ENCODE results near the gene CDC25A.

The CDC25A gene

DNA sequence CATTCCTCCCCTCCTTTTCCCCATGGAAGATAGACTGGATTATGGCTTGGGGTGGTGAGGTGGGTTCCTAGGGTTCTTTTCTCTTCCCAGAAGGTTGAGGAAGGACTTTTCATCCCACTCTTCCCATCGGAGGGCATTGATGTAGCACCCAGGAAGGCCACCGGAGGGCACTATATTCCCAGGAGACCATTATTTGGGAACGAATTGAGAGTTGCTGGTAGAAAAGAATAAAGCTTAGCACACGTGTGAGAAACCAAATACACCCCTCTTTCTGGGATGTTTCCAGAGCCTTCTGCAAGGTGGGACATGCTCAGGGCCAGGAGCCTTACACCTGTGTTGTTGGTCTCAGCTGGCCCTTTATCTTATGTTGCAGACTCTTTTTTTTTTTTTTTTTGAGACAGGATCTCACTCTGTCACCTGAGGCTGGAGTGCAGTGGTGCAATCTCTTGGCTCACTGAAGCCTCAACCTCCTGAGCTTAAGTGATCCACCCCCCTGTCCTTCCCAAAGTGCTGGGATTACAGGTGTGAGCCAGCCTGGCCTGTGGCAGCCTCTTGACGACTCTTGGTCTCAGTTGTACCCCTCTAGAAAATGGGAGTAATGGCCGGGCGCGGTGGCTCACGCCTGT, 6.3 kb upstream of the CDC25A start:
- DNase-seq (ENCODE audit: low spot score), result peak; percentile 85

DNA sequence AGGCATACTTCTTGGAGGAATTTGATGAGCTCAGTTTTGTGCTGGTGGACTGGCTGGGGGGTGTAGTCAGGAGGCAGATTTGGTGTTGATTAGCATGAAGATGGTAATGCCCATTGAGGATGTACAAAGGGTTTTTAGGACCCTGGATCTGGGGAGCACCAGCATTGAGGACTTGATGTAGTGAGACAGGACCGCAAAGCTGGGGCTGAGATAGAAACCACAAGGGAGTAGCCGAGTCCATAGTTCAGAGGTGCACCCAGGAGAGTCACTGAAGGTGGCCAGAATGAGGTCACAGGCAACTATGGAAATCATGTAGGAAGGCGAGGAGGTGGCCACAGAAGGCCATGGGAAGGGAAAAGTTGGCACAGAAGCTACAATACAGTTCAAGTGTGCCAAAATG, 2.7 kb upstream of the CDC25A start:
- no peak for DNase-seq (ENCODE audit: low spot score)

DNA sequence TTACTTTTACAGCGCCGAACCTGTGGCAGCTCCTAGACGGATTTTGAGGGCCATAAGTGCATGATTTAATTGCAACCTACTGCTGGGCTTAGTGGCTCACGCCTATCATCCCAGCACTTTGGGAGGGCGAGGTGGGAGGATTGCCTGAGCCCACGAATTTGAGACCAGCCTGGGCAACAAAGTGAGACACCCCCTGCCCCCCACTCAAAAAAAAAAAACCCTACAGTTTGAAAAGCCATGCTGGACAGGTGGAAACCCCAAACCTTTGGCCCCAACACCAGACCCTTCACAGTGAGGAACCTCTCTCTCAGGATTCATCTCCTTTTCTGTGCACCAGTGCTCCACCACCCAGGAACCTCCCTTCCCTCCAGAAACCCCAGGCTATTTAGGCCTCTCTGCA, 1.1 kb upstream of the CDC25A start:
- DNase-seq (ENCODE audit: low spot score), result no peak

DNA sequence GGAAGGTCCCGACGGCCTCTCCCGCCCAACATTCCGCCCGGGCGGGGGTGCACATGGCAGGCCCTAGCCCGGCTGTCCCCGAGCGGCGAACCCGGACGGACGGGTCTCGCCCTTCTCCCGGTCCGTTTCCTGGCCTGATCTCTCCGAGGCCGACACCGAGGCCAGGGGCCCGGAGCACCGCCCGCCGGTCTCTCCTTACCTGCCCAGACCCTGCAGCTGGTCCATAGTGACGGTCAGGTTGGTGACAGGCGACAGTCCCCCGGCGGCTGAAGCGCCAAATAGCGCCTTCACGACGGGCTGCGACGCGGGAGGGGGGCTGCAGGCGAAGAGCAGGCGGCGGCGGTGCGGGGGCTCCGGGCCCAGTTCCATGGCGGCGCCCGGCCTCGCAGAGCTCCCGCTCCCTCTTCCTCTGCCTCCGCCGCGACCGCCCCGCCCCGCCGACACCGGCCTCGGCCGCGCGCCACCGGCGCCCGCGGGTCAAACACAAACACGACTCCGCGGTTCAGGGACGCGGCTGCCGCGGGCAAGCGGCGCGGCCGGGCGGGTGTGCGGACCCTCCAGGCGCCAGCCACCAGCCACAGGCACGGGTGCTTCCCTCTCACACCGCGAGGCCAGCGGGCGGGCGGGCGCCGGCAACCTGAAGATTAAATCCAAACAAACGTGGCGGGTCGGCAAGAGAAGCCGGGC, 495 bp downstream of the CDC25A start:
- peak; percentile 39 for DNase-seq (ENCODE audit: low spot score)

DNA sequence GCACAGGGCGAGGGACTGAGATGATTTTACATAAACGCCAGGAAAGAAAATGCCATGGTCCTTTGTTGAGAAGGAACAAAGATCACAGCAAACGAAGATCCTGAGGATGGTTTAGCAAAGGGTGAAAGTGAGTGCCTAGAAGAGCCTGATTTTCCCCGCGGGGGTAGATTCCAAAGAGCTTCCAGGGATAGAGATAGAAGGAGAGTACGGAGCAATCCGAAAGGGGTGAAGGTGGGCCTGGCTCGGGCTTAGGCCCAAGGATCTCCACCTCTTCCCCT, 977 bp downstream of the CDC25A start:
- no peak for DNase-seq (ENCODE audit: low spot score)

DNA sequence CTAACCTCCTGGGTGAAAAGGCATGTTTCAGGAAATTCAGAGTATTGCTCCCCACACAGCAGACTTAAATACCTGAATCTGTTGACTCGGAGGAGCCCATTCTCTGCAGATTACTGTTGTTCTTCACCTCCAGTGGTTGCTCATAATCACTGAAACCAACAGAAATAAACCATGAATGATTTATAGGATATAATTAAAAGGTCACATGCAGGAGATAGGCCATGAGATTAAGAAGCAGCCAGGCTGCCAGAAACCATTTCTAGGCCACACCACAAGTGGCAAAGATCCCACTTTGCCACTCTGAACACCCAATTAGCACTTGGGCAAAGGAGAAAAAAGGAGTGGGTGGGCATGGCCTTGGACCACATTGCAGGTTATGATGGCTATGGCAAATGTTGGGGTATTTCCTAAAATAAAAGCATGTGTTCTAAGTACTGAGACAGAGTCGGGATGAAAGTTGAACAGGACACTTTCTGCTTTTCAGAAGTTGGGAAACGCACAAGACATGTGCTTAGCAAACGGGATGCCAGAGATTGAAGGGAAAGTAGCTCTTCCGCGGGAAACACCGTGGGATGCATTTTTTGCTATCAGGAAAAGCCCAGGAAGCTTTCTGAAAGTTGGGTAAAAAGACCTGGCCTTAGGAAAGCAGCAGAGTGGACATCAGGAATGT, 1.5 kb downstream of the CDC25A start:
- DNase-seq (ENCODE audit: low spot score), result no peak

DNA sequence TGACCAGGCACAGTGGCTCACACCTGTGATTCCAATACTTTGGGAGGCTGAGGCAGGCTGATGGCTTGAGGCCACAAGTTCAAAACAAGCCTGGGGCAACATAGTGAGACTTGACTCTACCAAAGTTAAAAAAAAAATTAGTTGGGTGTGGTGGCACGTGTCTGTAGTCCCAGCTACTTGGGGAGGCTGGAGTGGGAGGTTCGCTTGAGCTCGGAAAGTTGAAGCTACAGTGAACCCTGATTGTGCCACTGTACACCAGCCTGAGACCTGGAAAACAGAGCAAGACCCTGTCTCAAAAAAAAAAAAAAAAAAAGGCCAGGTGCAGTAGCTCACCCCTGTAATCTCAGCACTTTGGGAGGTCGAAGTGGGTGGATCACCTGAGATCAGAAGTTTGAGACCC, 3.1 kb downstream of the CDC25A start:
- no peak for DNase-seq (ENCODE audit: low spot score)

DNA sequence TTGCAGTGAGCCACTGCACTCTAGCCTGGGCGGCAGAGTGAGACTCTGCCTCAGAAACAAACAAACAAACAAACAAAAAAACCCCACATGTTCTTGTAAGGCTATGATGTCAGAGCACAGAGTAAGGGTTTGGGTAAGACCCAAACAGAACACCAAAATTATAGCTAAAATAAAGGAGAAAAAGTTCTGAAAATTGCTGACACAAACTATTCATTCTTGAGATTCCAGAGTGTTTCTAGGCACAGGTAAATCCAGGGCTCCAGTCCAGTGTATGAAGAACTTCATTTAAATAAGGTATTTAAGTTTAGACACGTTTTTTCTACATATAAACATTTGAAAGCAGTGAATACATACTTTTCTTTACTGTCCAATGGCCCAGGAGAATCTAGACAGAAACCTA, 3.9 kb downstream of the CDC25A start:
- no peak for DNase-seq (ENCODE audit: low spot score)

DNA sequence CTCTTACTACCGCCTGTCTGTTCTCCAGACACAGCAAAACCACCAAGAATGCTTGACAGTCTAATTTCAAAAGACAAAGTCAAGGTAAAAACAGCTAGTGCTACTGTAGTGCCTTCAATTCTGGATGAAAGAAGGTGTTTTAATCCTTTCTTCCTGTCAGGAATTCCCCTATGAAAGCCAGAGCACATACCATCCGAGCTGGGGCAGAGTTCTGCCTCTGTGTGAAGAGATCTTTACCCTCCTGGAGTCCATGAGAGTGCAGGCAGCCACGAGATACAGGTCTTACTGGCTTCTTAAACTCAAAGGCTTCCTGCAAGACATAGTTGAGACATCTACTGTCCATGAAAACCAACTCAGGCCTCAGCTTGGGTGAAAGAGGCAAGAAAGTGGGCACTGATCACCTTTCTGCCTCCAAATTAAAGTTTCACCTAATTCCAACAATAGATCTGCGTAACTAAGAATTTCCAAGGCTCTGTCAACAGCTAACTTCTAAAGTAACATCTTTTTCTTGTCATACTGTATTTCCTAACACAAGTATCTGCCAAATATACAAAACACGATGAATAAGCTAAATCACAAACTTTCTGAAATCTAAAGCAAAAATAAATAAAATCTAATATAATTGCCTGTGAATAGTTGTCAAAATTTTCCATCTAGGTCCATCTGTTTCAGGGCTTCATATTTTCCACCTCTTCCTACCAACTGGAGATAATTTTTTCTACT, 7.5 kb downstream of the CDC25A start:
- no peak for DNase-seq (ENCODE audit: low spot score)

DNA sequence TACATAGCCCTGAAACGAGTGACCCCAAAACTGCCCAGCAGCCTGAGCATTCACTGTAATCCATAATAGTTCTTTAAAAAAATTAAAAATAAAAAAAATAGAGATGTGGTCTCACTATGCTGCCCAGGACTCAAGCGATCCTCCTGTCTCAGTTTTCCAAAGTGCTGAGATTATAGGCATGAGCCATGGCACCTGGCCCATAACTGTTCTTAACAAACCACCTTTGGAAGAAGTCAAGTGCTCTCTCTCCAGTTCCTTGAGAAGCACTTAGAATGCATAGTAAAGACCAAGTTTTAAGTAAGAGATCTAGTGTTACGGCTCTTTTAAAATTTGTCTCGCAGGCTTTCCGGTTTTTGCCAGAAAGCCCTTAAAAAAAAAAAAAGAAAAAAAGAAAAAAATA, 8.2 kb downstream of the CDC25A start:
- DNase-seq (ENCODE audit: low spot score), result no peak

DNA sequence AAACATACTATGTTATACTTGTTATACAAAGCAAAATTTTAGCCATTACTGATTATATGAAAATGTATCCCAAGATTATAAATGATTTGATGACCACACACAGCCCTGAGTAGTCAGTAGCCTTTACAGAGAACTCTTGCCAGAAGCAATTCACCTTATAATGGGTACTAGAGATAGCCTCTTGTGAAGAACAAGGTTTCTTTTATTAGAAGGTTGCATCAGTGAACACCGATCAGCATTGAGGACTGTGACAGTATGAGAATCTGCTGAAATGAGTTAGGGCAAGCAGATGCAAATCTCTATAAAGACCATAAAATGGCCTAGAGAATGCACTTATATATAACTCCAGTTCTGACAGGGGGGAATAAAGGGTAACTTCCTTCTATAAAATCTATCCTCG, 10.1 kb downstream of the CDC25A start:
- no peak for DNase-seq (ENCODE audit: low spot score)

DNA sequence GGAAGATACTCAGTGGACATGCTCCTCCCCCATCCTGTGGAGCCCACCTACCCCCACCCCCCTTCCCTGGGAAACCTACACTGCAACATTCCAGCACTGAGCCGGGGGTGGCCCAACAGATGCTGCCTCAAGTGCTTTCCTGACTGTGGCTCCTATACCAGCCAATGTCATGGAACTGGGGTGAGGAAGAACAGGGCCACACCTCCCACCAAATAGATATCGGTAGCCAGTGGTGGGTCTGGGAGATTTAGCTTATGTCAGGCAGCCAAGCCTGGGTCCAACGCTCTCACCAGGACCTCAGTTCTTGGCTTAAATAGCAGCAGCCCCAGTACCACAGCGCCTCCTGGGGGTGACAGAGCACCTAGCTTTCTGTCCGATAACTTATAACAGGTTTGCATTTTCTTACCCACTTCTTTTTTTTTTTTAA, 30.3 kb downstream of the CDC25A start:
- peak; percentile 80 for DNase-seq (ENCODE audit: low spot score)

DNA sequence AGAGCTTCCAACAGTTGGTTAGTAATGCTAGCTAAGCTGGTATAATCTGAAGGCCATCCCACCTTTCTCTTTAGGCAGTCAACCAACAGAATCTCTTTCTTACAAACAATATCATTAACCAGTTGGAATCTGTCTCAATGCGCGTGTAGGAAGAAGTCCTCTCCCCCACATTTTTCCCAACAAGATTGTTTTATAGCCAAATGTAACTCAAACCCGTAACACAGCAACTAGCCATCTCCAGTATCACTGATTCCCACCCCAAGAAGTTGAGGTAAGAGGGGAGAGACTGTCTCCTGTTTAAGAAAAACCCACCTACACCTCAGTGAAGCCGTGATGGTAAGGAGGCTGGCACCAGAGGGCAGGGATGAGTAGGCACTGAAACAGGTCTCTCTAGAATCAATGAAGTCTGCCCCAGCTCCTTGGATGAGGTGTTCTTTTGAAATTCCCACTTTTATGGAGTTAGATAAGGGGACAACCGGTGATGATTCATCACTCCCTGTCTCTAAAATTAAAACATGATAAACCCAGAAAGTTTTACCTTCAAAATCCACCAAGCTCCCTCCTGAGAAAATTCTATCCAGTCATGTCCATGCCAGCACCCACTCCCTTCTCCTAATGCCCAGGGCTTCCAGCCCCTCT, 30.9 kb downstream of the CDC25A start:
- DNase-seq (ENCODE audit: low spot score), result no peak

DNA sequence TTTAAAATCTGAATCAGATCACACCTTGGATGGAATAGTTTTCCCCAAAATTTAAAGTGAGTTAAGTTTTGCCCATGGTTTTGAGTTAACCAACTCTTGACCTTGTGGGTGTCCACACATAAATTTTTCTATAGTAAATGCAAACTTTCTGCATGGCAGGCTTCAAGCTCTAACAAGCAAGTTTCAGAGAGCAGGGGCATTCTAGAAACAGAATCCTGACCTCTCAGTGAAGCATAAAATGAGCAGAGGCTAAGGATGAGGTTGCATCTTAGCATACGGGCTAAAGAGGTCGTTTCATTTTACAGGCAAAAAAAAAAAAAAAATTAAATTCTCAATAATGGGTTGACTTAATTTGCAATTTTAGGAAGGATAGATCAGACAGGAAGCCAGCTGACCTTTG, 32.1 kb downstream of the CDC25A start:
- DNase-seq (ENCODE audit: low spot score), result no peak

DNA sequence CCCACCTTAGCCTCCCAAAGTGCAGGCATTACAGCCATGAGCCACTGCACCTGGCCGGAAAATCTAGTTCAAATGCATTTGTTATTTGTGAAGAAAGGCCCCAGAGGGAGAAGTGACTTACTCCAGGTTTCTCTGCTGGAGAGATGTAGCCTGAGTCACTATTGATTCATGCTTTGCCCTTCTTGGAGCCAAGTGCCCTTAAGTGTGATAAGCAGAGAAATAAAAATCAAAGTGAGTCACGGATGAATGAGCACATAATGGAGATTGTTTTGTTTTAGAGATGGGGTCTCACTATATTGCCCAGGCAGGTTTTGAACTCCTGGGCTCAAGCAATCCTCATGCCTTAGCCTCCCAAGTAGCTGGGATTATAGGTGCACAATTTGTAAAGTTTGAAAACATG, 33.1 kb downstream of the CDC25A start:
- no peak for DNase-seq (ENCODE audit: low spot score)

DNA sequence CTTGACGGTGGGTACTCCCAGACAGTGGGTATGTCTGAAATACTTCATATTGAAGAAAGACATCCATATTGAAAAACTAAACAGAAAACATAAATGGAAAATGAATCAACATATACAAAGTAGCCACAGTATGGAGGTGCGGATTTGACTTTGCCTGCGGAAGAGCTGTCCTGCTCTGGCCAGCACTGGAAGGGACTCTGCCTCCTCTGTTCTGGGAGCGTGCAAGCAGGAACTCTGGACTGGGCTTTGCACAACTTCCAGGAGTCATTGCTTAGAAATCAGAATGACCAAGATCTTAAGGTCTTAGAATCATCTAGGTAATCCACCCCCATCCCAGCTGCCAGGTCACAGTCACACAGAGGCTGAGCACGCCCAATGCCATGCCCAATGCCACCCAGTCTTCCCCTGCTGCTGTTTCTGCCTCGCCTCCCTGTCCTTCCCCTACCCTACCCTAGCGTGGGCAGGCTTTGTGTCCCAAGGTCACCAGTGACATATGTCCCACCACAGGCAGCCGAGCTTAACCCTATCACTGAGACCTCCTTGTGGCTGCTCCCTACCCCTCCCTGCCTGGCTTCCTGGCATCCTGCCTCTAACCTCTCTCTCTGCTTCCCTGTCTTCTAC, 36.3 kb downstream of the CDC25A start:
- no peak for DNase-seq (ENCODE audit: low spot score)

DNA sequence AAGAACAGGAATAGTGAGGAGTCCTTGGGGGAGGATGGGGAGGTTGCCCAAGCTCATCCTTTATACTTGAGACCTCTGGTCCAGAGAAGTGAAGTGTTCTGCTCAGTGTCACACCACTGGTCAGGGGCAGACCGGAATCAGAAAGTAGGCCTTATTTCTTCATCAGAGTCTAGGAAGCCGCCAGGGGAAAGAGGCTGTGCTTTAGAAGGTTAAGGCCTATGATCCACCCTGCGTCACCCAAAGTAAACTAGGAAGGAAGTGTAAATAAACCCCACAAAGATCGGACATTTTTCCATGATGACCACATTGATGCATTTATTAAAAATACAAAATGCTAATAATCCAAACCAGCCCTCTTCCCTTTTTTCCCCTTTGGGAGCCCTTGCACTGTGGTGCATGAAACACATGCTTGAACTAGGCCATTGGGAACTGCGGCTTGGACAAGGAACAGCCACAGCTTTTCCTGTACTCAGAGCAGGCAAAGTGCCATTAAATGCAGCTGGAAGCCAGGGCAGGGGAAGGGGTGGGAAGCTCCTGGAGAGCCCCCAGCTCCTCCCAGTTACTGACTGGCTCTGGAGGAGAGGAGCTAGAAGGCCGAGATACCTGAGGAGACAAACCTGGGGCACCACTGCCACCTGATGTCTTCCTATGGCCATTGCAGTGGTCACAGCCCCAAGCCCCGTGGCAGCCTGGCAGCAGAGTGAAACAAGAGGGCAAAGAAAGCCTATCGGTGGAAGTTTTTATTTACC, 37.0 kb downstream of the CDC25A start:
- DNase-seq (ENCODE audit: low spot score), result peak; percentile 87

DNA sequence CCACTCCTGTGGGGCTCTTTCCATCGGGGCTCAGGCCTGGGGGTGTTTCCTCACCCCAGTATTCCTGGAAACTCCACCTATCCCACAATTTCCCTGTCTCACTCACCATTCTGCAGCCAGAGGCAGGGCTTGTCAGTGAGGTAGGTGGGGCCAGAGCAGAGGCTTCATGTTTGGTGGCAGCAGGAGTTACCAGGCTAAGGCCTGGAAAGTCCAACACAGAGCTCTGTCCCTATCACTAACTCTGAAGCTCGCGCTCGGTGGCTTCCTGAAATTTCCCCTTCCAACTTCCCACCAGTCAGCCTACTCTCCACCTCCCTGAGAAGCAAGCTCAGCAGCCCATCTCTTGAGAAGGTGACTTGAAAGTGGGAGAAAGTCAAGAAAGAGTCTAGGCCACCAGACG, 44.2 kb downstream of the CDC25A start:
- DNase-seq (ENCODE audit: low spot score), result no peak

DNA sequence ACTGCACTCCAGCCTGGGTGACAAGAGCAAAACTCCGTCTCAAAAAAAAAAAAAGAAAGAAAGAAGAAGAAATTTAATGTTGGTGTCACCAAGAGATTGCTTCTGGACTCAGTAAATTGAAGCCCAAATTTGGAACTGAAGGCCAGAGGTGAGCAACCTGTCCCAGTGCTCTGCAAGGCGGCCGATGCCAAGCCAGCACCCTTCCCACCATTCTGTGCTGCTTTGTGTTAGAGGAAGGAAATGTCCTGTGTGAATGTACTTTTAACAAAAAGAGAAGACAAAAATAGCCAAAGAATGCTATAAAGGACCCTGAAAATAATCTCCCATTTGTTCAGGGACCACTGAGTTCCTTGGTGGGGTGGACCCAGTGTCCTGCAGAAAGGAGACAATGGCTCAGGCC, 44.6 kb downstream of the CDC25A start:
- no peak for DNase-seq (ENCODE audit: low spot score)

DNA sequence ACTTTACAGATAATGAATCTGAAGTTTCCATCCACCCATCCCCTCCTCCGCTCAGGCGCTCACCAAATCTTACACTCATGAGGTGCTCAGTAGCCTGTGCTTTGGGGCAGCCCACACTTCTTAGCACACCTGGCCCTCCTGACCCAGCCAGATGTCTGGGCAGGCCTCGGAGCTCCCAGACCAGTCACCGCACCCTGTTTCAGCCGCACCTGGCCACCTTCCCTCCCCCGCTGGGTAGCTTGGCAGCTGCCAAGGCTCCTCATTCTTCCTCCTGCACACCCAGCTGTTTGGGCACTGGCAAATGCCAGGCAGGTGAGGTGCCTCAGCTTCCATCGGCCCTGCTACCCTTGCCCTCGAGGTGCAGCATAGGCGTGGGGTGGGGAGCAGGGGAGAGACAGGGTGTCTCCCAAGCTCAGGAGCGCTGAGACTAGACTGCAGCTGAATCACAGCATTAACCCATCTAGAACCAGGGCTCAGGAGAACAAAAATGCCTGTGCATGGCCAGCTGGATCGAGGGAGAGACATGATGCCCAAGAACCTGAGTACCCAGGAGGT, 45.8 kb downstream of the CDC25A start:
- no peak for DNase-seq (ENCODE audit: low spot score)

DNA sequence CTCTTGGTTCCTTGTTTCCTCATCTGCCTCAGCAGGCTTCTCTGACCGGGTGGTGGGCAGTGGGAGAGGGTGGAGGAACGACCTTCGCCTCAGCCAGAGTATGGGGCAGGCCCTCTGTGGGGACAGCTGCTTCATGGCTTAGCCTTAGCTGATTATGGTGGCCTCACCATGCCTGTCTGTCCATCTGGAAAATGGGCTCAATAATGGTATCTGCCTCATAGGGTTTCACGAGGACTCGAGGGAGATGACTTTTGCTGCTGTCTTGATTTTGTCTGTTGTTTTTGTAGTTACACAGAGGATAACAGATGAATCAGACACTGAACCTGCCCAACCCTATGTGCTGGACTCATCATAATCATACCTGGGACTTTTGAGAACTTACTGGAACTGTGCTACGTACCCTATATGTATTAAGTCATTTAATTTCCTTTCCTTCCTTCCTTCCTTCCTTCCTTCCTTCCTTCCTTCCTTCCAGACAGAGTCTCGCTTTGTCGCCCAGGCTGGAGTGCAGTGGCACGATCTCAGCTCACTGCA, 46.5 kb downstream of the CDC25A start:
- DNase-seq (ENCODE audit: low spot score), result no peak
